Measurements from ENCODE around the gene ZNF862.

DNA sequence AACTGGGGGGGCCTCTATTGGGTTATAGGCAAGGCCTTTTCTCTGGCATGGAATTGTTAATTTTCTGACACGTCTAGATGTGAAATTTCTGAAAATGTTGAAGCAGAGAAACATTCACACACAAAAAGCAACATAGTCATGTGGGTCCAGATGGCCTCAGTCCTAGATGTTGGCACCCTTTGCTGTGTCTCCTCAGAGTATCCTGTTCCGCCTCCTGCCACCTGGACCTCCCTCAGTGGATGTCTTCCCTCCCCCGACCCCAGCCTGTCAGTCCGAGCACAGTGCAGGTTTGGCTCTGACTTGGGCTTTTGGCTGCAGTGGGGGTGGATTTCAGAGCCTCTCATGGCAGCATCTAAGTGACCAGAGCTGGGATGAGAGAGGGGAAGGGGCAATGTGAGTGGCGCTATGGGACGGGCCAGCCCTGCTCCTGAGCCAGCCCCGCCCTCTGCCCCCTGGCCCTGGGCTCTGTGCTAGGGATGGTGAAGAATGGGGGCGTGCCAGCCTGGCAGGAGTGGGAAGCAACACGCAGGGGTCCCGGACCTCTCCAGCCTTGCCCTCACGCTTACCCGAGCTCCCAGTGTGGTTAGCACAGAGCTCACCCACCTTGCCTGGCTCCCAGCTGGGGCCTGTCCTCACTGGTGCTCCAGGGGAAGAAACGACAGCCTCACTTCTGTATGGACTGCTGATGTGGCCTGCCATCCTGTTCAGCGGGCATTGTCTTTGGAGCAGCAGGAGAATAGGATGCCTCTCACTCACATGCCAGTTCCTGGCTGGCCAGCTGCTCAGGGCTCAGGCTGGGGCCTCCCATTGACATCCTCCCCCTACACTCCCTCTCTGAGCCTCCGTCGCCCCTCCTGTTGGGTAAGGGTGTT is 41.8 kb downstream of the ZNF862 start:
- no peak for TF ChIP-seq EZH2phosphoT487 (IDR thresholded peaks at IDR 0.05; ENCODE audit: borderline replicate concordance)
- TF ChIP-seq, protein P1, sequence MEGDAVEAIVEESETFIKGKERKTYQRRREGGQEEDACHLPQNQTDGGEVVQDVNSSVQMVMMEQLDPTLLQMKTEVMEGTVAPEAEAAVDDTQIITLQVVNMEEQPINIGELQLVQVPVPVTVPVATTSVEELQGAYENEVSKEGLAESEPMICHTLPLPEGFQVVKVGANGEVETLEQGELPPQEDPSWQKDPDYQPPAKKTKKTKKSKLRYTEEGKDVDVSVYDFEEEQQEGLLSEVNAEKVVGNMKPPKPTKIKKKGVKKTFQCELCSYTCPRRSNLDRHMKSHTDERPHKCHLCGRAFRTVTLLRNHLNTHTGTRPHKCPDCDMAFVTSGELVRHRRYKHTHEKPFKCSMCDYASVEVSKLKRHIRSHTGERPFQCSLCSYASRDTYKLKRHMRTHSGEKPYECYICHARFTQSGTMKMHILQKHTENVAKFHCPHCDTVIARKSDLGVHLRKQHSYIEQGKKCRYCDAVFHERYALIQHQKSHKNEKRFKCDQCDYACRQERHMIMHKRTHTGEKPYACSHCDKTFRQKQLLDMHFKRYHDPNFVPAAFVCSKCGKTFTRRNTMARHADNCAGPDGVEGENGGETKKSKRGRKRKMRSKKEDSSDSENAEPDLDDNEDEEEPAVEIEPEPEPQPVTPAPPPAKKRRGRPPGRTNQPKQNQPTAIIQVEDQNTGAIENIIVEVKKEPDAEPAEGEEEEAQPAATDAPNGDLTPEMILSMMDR (conservative IDR thresholded peaks at IDR 0.05; ENCODE audit: low read length), result no peak
